SK-N-SH treated with all-trans-retinoic acid at 6 μM for 48 hours (cell line): ENCODE measurements around the gene NOA1.

ENCODE experiments used
- ARNTL ChIP-seq: fragments of 450-650 bp; formaldehyde crosslinking; IDR thresholded peaks from 2 replicates; pipeline ENCODE4 v1.5.0; 2020; ENCODE audit warnings: low read depth, mild to moderate bottlenecking, moderate library complexity, borderline replicate concordance
- CSDC2 ChIP-seq: fragments of 250-450 bp; sonication (Bioruptor Pico); IDR thresholded peaks from 2 replicates; pipeline ENCODE4 v1.5.0; 2020; ENCODE audit warnings: mild to moderate bottlenecking, moderate library complexity
- ESRRG ChIP-seq: fragments of 250-450 bp; sonication (Bioruptor Pico); IDR thresholded peaks from 2 replicates; pipeline ENCODE4 v1.6.1; 2021; ENCODE audit warnings: mild to moderate bottlenecking
- ISL1 ChIP-seq: fragments of 250-450 bp; sonication (Bioruptor Pico); IDR thresholded peaks from 2 replicates; pipeline ENCODE4 v2.1.2; 2022; ENCODE audit warnings: mild to moderate bottlenecking, moderate library complexity
- OSR1 ChIP-seq: fragments of 250-450 bp; sonication (Bioruptor Pico); IDR thresholded peaks from 2 replicates; pipeline ENCODE4 v1.8.0; 2022; ENCODE audit warnings: moderate library complexity, mild to moderate bottlenecking, inconsistent platforms
- PPARA ChIP-seq: fragments of 250-450 bp; sonication (Bioruptor Pico); IDR thresholded peaks from 2 replicates; pipeline ENCODE4 v1.5.0; 2020; ENCODE audit warnings: mild to moderate bottlenecking, borderline replicate concordance
- RARB ChIP-seq: fragments of 250-450 bp; sonication (Bioruptor Pico); IDR thresholded peaks from 2 replicates; pipeline ENCODE4 v1.8.0; 2021; ENCODE audit warnings: mild to moderate bottlenecking, moderate library complexity
- TOX ChIP-seq: fragments of 250-450 bp; sonication (Bioruptor Pico); IDR thresholded peaks from 2 replicates; pipeline ENCODE4 v1.8.0; 2021; ENCODE audit warnings: mild to moderate bottlenecking, moderate library complexity, borderline replicate concordance
- ZFP3 ChIP-seq: fragments of 250-450 bp; sonication (Bioruptor Pico); IDR thresholded peaks from 2 replicates; pipeline ENCODE4 v1.5.0; 2020; ENCODE audit warnings: mild to moderate bottlenecking, moderate library complexity
- ZFP30 ChIP-seq: fragments of 450-650 bp; formaldehyde crosslinking; IDR thresholded peaks from 2 replicates; pipeline ENCODE4 v1.5.0; 2022; ENCODE audit warnings: mild to moderate bottlenecking, moderate library complexity
- ZNF565 ChIP-seq: fragments of 450-650 bp; formaldehyde crosslinking; conservative IDR thresholded peaks from 2 replicates; pipeline ENCODE4 v1.5.0; 2020; ENCODE audit warnings: low read depth, mild to moderate bottlenecking, moderate library complexity
- ZNF8 ChIP-seq: fragments of 450-650 bp; formaldehyde crosslinking; IDR thresholded peaks from 2 replicates; pipeline ENCODE4 v1.5.0; 2020; ENCODE audit warnings: mild to moderate bottlenecking, moderate library complexity
- TF ChIP-seq, protein P1 (sequence below): fragments of 250-450 bp; sonication (Bioruptor Pico); IDR thresholded peaks from 2 replicates; pipeline ENCODE4 v1.8.0; 2020; ENCODE audit warnings: mild to moderate bottlenecking, moderate library complexity, borderline replicate concordance
- TF ChIP-seq, protein P2 (sequence below): fragments of 250-450 bp; sonication (Bioruptor Pico); IDR thresholded peaks from 2 replicates; pipeline ENCODE4 v1.5.1; 2020; ENCODE audit warnings: low read depth, mild to moderate bottlenecking, moderate library complexity

DNA sequence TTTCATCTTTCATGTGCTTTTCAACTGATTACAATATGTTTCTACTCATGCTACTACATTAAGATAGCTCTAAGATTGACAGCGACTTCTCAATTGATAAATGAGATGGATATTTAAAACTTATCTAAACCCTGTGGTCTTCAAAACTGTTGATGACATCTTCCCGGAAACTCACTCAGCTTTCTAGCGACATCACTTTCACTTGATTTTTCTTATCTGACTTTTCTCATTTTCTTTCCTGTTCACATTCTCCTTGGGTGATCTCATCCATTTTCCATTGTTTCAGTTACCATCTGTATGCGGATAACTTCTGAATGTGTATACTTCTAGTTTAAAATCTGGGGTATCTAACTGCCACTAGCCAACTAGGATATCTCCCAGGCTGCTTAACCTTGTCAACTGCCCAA, 4.4 kb upstream of the NOA1 start:
- TF ChIP-seq ESRRG (CRISPR knock-in tag) (no peak), OSR1 (no peak), ZFP30 (CRISPR knock-in tag) (no peak), RARB (CRISPR knock-in tag) (no peak), CSDC2 (CRISPR knock-in tag) (no peak), ZFP3 (CRISPR knock-in tag) (0 out of 2 replicates have a peak, but pooled peaks have one; percentile 26), TOX (CRISPR knock-in tag) (no peak), ZNF565 (CRISPR knock-in tag) (no peak), ISL1 (CRISPR knock-in tag) (peak; percentile 54), ZNF8 (CRISPR knock-in tag) (no peak), ARNTL (CRISPR knock-in tag) (no peak), PPARA (CRISPR knock-in tag) (no peak)
- TF ChIP-seq, protein P1, sequence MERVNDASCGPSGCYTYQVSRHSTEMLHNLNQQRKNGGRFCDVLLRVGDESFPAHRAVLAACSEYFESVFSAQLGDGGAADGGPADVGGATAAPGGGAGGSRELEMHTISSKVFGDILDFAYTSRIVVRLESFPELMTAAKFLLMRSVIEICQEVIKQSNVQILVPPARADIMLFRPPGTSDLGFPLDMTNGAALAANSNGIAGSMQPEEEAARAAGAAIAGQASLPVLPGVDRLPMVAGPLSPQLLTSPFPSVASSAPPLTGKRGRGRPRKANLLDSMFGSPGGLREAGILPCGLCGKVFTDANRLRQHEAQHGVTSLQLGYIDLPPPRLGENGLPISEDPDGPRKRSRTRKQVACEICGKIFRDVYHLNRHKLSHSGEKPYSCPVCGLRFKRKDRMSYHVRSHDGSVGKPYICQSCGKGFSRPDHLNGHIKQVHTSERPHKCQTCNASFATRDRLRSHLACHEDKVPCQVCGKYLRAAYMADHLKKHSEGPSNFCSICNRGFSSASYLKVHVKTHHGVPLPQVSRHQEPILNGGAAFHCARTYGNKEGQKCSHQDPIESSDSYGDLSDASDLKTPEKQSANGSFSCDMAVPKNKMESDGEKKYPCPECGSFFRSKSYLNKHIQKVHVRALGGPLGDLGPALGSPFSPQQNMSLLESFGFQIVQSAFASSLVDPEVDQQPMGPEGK (CRISPR knock-in tag) = no peak
- TF ChIP-seq, protein P2, sequence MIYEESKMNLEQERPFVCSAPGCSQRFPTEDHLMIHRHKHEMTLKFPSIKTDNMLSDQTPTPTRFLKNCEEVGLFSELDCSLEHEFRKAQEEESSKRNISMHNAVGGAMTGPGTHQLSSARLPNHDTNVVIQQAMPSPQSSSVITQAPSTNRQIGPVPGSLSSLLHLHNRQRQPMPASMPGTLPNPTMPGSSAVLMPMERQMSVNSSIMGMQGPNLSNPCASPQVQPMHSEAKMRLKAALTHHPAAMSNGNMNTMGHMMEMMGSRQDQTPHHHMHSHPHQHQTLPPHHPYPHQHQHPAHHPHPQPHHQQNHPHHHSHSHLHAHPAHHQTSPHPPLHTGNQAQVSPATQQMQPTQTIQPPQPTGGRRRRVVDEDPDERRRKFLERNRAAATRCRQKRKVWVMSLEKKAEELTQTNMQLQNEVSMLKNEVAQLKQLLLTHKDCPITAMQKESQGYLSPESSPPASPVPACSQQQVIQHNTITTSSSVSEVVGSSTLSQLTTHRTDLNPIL = no peak
